Activated naive CD4-positive, alpha-beta T cell treated with Interleukin-2 at 50 U/mL for 16 hours (primary cell): ENCODE results near the gene PPFIBP1.
"Not testable (repeated sequence)": the region's sequence is repeated elsewhere in the genome, so short reads cannot be mapped to it uniquely, and the experiment has no call there.

Source experiments
- DNase-seq: peaks from one replicate; pipeline ENCODE4 v3.0.0-alpha.2; 2020

Gene PPFIBP1

DNA sequence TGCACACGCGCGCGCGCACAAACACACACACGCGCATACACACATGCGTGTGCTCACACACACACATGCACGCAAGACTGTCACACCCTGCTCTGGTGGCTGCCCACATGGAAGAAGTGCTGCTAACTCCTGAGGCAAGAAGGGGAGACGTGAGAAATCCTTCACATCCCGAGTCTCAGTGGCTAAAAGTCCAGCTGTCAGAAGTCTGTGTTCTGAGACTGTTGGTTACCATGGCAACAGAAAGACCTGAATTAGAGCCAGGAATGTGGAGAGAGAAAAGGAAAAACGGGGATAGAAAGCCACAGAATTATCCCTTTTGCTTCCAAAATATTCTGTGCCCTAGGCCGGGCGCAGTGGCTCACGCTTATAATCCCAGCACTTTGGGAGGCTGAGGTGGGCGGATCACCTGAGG, 71.2 kb downstream of the PPFIBP1 start:
- no peak for DNase-seq

DNA sequence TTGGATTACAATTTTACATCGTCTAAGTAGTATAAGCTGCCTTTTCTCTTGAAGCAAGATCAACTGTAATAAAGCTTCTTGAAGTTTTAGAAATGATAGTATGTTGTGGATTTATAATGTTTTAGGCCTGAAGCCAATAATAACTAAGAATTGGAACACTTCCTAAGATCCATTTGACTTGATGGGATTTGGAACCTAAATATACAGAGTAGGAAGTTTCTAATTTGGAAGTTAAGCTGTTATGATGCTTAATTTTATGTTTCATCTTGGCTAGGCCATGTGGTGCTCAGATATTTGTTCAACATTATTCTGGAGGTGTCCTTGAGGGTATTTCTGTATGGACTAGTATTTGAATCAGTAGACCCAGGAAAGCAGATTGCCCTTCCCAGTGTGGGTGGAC, 74.9 kb downstream of the PPFIBP1 start:
- DNase-seq = not testable (repeated sequence)

DNA sequence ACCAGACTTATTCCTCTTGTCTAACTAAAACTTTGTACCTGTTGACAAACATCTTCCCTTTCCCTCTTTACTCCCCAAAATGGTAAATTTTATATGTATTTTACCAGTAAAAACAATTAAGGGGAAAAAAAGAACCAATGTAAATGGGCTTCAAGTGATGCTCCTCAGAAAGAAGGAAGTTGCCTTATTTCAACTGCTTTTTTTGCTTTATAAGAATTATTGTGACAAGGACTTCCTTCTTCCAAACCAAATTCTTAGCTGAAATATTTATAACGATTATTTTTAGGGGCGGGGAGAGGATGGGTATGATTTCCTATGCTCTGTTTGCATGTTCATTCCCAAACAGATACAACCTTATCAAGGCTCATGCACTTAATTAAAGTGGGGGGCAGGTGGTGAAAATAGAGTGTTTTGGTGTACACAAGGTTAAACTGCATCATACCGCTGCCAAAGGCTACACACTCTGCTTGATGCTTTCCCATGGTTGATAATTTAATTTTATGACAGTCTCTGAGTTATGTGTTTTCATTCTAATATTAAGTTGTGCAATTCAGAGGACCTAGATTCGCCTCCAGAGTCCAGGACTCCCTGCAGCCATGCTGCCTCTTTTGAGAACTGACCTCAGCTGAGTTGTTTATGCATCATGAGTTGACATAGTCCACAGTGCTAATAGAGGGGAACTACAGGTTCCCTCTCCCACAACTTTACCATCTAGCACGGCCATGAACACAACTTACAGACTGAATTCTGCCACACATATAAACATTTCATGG, 77.2 kb downstream of the PPFIBP1 start:
- not testable (repeated sequence) for DNase-seq

DNA sequence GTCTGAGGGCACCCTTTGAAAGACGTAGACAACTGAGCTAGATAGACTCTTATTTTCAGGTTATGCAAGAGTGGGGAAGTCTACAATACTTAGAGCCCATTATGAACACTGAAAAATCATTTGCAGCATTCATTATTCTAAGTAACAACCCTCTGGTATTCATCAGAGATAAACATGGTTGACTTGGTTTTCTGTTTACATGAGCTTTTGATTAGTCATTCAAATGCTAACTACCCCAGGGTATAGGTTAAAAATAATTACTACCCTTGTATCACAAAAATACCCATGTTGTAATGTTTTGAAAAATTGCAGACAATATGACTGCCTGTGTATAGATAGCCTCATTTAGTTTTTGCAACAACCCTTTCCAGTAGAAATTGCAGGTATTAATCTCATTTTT, 78.5 kb downstream of the PPFIBP1 start:
- DNase-seq = no peak

DNA sequence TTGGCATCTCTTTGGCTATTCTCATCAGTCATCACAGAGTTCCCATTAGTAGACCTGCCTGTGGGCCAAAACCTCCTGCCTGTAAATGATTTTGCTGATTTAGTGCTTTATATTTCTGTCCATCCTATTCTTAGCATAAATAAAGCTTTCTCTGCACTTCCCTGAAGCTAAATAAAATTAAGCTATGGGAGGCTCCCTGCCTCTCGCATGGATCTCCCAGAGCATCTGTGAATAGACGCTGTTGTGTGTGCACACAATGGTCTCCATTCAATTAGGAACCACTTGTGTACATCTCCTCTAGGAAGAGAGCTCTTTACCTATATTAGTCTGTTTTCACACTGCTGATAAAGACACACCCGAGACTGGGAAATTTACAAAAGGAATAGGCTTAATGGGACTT, 80.4 kb downstream of the PPFIBP1 start:
- no peak for DNase-seq

DNA sequence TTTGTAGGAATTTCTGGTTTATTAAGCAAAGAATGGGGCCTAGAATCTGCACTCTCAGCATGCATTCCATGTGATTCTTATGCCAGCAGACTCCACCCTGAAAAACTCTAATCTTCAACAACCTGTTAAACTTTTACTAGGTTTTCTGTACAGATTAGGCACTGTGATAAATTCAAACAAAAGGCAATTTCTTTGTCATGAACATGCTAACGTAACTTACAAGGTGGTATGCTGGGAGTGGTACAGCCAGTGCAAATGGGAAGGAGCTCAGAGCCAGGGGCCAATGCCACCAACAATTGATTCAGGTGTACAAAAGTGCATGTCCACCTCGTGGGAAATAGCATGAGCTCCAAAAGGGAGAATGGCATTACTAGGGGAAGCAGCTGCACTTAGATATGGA, 83.0 kb downstream of the PPFIBP1 start:
- no peak for DNase-seq

DNA sequence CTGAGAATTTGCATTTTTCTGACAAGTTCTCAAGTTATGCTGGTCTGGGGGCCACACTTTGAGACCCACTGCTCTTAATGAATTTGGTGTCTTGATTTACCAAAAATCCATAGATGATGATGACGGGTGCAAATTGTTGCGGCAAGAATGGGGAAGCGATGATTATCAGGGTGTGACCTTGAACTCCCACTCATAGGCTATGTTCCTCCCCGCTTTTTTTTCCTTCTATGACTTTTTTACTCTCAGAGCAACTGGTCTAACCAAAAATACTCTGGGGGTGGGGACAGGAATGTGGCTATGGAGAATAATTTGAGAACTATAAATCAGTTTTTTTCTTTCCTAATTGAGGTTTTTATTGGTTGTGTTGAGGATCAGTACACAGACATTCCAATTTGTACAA, 83.6 kb downstream of the PPFIBP1 start:
- DNase-seq = no peak

DNA sequence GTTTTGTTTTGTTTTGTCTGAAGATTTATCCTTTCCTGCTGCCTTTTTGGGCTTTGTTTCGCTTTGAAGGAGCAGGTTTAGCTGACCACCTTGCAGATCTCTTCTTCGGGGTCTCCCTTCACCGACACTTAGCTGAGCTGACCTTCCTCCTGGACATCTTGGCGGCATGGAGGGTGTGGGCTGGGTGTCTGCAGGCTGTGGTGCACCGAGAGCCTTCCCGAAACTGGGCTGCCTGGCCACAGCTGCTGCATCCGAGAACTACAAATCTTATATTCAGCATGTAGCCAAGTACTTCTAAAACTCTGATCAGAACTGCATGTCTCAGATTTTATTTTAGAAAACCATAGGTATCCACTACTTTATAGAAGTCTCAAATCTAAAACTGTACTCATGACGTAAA, 84.9 kb downstream of the PPFIBP1 start:
- DNase-seq = no peak

DNA sequence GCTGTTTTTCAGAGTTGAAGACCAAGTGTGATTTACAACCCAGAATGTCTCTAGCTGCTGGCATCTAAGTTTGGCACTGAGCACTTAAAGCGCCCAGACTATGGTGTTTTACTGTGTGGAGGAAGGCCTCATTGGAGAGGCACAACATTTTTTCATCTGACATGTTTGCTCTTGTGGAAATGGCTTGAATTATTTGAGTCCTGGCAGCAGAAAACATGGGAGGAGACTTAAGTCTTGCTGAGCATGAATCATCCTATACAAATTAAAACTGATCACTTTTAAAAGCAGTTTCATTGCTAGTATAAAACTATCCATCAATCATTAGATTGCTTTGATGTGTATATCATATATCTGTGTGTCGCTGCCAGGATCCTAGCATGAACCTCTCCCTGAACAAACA, 86.4 kb downstream of the PPFIBP1 start:
- DNase-seq = no peak

DNA sequence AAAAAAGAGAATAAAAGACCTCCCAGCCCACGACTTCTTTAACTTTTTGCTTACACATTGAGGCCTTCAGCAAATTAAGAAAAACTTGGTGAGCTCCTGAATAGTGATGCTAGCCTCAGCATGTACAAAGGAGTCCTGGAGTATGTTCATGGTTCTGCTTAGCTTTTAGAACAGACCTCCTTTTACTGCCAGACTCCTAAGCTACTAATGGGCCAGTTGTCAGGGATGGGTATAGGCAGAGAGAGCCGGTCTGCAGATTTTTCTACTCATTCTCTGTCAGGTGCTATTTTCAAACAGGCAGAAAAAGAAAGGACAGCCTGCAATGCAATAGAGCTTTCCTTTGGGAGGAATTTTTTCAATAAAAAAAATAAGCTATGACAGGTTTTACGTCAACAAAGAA, 90.4 kb downstream of the PPFIBP1 start:
- DNase-seq = no peak

DNA sequence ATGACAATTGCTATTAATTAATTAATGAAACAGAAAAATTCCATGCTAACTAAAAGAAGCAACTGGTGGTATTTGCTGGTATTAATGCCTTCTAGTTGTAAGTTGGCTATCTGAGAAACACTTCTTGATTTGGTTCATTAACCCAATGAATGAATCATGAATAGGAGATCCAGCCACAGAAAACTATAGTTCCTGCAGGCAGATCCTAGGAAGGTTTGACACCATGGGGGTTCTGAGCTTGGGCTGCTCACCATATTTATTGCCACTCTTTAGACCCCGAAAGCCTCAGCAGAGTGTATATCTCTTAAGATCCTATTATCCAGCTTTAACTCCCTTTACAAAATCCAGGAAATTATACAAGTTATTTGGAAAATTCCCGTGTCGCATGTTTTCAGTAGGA, 90.9 kb downstream of the PPFIBP1 start:
- DNase-seq = no peak

DNA sequence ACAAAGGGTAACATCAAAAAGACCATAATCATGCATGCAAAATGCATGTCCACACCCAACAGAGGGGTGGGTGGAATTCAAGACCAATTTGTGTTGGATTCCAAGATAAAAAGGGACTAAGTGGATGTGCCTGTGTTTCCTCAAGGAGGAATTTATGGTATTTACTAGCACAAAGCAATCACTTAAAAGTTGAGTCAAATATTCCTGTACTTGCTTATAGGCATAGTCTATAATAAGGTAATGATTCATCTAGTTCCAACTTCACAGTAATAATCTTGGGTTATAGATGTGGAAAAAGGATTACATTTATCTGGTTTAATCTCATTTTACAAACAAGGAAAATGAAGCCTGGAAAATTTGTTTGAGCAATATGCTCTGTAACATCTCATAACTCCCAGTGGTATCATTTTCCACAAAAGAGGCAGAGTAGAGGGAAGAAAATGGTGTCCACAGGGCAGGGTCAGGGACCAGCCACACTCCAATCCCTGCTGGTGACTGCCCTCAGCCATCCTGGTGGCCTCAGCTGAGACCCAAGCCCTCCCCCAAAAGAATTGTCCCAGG, 91.4 kb downstream of the PPFIBP1 start:
- DNase-seq = no peak

DNA sequence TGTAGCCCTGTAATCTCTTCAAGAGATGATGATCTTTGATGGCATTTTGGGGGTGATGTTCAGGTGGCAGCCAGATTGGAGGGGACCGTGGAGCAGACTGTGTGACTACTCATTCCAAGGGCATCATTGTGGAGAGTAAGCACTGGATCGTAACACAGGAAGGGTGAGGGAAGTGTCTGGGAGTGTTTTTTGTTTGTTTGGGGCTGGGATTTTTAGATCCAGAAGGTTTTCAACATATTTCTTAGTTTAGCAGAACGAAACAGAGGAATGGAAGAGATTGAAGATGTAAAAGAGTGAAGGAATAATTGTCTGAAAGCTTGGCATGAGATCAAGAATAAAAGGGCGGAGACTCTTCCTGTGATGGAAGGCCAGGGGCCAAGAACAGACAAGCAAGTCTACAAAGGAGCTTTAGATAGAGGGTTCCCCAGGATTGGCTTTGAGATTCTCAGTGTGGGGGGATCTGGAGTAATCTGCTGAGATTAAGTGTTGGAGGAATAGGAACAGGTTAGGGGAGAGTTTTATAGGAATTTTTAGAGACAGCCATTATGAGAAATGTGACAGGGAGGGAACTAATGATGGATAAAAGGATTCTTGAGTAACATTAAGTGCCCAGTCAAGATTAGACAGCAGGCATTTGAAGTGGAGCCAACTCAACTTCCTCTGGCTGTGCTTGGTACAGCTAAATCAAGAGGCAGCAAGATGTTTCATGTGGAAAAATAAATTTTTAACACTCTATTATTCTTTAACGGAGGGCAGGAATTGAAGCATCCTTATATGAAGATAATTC, 92.5 kb downstream of the PPFIBP1 start:
- DNase-seq = no peak

DNA sequence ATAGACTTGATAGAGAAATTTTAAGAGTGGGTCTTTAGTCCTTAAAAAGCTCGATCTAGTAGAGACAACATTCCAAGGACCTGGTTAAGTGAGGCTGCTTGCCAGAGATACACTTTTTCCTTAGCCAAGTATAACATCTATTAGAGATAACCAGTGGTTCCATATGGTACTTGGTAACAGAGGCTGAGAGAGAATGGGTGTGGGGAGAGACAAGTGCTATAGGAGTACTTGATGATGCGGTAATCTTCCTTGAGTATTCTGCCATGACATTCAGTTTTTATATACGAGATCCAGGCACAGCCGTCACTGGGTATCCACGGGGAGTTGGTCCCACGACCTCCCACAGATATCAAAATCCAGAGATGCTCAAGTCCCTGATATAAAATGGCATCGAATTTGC, 94.8 kb downstream of the PPFIBP1 start:
- no peak for DNase-seq

DNA sequence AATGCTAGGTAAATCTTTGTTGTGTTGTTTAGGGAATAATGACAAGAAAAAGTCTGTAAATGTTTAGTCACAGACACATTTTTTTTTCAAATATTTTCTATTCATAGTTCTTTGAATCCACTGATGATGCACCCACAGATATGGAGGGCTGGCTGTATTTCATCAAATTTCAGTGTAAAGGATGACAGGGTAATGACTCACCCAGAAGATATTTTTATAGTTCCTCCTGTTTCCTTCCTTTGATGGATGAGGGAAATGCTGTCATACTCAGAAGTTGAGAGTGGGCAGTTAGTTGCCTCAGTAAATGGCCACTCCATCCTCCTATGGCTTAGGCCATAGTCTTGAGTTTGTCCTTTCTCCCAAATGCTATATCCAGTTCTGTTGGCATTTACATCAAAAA, 95.3 kb downstream of the PPFIBP1 start:
- no peak for DNase-seq

DNA sequence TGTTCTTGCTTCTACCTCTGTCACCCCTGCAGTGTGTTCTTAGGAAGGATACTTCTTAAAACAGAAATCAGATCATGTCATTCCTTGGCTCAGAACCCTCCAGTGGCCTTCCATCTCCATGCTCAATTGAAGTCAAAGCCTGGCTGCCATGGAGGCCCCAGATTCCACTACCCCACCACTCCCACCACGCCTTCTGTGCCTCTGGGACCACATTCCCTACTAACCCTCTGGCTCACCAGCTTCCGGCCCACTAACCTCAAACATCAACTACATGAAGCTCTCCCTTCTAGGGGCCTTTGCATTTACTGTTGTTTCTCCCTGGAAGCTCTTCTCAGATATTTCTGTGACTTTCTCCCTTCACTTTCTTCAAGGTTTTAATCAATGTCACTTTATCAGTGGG, 96.1 kb downstream of the PPFIBP1 start:
- no peak for DNase-seq

DNA sequence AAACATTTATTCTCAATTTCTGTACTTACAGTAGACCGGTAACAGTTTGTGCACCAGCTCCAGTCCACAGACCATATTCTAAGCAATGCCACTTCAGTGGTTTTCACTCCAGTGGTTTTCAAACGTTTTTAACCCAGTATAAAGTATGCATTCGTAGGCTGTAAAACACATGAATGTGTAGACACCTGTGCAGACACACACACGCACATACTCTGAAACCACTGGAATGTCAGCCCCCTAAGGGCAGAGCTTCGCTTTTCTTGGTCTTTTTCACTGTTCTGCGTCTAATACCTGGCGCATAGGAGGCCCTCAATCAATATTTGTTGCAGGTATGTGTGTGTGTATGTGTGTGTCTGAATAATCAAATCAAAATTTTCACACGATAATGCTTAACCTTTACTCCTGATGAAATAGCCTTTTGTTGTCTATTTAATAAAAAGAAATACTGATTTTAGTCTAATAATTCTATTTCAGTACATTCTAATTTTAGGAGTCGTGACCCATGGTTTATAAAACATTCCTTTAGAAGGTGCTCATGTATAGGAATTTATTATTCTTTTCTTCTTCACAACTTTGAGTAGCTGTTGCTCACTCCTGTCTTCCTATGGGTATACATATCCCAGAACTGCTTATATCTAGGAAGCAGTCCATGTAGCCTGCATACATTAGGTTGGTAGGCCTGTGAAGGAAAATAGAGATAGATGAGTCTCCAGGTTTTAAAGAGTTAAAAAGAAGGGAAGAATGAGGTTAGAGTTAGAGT, 98.6 kb downstream of the PPFIBP1 start:
- DNase-seq = no peak

DNA sequence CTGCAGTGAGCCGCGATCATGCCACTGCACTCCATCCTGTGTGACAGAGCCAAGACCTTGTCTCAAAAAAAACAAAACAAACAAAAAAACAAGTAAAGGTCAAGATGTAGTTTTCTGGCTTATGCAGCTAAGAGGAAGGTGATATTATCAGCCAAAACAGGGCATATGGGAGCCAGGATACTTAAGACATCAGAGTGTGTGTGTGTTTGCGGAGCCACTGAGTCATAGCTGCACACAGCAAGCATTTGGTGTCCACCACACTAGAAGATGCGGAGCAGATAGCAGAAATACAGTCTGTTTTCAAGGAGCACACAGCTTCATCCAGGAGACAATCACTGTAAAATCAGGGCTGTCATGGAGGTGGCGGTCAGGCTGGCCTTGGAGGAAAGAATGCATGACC, 99.6 kb downstream of the PPFIBP1 start:
- DNase-seq = no peak

DNA sequence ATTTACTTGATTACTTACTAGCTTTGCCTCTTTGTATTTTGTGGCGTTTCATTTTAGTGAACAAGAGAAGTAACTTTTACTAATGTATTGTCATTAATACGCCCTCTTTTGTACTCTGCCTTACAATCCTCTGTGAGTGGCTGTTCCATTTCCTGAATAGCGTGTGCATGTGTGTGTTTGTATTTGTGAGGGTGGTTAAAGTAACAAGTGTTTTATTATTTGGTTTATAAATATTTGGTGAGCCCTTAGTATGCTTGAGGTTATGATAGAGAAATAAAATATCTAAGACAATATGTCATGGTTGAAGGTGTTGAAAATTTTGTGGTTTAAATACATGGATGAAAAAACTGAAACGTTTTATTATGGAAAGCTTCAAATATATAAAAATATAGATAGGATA, 100.6 kb downstream of the PPFIBP1 start:
- no peak for DNase-seq

DNA sequence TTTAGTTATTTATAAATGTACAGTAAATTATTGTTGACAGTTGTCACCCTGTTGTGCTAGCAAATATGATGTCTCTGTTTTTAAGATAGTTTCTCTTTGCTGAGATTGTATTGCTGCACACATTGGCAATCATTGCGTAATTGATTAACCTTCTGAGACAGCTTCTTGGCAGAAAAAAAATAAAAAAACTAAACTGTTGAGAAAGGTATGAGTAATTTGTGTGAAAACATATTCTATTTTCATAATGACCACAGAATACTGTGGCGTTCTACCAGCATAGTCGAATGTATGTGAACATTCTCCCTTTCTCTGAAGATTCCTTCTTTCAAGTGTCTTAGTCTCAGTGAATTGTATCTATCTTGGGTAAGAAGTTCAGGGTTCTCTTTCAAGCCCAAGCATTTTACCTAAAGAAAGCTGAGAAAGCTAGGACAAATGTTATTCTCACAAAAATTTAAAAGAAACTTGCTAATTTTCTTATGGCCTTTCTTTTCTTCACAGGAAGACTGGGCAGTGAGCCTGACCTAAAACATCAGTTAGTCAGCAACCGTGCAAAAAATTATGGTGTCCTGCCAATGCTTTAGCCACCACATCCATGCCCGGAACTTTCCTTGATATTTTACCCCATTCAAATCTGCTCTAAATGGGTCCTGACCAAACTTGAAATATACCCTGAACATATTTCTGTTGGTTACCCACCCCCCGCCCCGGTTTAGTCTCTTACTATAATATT, 103.3 kb downstream of the PPFIBP1 start:
- DNase-seq = no peak

DNA sequence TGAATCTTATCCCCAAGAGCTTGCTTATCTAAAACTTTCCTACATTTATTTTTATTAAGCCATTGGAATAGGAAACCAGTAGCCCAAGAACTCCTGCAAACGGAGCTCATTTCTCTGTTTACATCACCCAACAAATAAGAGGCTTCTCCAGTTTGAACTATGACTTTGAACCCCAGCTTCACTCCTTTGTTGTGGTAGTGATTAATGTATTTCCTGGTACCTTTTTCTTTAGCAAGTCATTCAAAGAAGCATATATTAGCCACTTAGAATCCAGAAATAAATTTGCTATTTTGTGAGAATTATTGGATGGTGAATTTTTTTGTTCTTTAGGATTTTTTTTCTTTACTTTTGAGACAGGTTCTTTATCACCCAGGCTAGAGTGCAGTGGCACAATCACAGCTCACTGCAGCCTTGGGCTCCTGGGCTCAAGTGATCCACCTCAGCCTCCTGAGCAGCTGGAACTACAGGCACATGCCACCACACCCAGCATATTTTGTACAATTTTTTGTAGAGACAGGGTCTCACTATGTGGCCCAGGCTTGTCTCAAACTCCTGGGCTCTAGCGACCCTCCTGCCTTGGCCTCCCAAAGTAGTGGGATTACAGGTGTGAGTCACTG, 104.0 kb downstream of the PPFIBP1 start:
- DNase-seq = not testable (repeated sequence)

DNA sequence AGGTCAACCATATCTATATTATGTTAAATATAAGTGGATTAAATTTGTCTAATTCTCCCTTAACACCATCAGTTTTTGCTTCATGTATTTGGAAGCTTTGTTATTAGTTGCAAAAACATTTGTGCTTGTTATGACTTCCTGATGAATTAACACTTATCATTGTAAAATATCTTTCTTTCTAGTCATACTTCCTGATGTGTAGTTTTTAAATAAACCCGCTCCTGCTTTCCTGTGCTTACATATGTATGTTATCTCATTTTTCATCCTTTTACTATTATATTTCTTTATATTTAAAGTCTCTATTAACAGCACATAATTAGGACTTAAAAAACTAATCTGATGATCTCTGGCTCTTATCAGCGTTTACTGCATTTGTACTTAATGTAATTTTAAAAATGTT, 106.2 kb downstream of the PPFIBP1 start:
- not testable (repeated sequence) for DNase-seq
